Lower leg skin (tissue), 4 donors: ENCODE results near the gene EPHA3. TPM values are rescaled to one million over a fixed set of nuclear protein-coding genes. Genes with fewer than 3 reads are reported as not detected.

Experiments used
- DNase-seq, 2 donors: peaks; one replicate each; pipeline ENCODE4 v3.0.0-alpha.2; 2019; ENCODE audit warnings: low spot score in 2 of 2
- H3K4me3 ChIP-seq: fragments of 200-600 bp; sonication (generic); 2 replicates; pipeline ENCODE4 v1.5.1; 2017; ENCODE audit warnings: mild to moderate bottlenecking, low read depth; ENCODE audit not compliant: poor library complexity, severe bottlenecking
- POLR2A ChIP-seq, 2 donors: fragments of 450-650 bp; IDR thresholded peaks; one replicate each; pipeline ENCODE4 v1.6.1; 2016 to 2017; ENCODE audit warnings: antibody characterized with exemption in 2 of 2, mild to moderate bottlenecking in 1 of 2, moderate library complexity in 1 of 2
- WGBS, 2 donors: methylation state at CpG; one replicate each; pipeline ENCODE4 v1.1.5; 2018; 5-methylcytosine and 5-hydroxymethylcytosine counted together
- intact Hi-C: fragments of 100-400 bp; cut with DNase I; formaldehyde crosslinking; loops from one replicate; pipeline ENCODE4 v1.15.0; 2023; ENCODE audit warnings: low total_unique reads
- total RNA-seq, 4 donors: library from RNA; depleted of rRNA; stranded (reverse); fragments of >200 nt; gene quantifications; one replicate each; pipeline ENCODE4 v1.1.0, GENCODE V29; 2016
- TF ChIP-seq, protein P1 (sequence below), 3 donors: fragments of 450-650 bp; IDR thresholded peaks; one replicate each; pipeline ENCODE4 v1.5.1; 2016; ENCODE audit warnings: antibody characterized with exemption in 3 of 3, mild to moderate bottlenecking in 3 of 3, moderate library complexity in 2 of 3

Gene EPHA3
- total RNA-seq, 4 donors from 2014 or later, result 0.30 to 2.8 (median 1.0) TPM

DNA sequence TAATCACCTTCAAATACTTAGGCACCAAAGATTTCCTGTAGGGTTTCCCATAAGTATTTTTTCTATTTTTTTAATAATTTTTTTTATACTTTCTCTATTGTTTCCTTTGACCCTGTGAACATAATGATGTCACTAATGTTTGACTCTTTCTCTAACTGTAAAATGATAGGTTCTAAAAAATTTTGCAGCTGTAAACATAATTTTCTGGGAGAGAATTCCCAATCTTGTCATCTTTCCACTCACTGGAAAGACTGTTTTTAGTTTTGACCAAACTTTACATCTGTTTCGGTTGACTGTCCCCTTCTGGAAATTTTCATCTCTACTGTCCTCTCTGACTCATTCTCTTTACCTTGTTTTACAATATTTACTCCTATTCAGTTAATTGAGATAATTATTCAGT, 5.5 kb upstream of the EPHA3 start:
- intact Hi-C loops, result no loop called here

DNA sequence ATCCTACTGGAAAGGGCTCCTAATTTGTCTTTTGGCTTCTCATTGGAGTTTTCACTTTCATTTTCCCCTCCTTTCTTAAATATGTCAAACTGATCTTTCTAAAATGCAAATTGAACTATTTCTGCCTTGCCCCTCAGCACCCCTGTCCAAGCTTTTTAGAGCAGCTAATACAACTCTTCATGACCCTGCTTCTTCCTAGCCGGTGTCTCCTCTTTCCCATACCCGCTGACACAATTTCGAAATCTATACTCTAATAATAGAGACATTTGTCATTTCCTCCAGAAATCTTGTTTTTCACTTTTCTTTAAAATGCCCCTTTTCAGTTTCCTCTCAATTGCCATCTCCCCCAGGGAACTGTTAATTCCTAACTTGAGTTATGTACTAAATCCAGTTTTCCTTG, 2.9 kb upstream of the EPHA3 start:
- TF ChIP-seq POLR2A (IDR thresholded peaks at IDR 0.05), result no peak
- TF ChIP-seq, protein P1, sequence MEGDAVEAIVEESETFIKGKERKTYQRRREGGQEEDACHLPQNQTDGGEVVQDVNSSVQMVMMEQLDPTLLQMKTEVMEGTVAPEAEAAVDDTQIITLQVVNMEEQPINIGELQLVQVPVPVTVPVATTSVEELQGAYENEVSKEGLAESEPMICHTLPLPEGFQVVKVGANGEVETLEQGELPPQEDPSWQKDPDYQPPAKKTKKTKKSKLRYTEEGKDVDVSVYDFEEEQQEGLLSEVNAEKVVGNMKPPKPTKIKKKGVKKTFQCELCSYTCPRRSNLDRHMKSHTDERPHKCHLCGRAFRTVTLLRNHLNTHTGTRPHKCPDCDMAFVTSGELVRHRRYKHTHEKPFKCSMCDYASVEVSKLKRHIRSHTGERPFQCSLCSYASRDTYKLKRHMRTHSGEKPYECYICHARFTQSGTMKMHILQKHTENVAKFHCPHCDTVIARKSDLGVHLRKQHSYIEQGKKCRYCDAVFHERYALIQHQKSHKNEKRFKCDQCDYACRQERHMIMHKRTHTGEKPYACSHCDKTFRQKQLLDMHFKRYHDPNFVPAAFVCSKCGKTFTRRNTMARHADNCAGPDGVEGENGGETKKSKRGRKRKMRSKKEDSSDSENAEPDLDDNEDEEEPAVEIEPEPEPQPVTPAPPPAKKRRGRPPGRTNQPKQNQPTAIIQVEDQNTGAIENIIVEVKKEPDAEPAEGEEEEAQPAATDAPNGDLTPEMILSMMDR (IDR thresholded peaks at IDR 0.05), result no peak
- 71 to 76% methylated on average over 3 of the region's 3 CpGs for whole genome bisulfite sequencing, 2 donors
- H3K4me3 ChIP-seq, result no peak overlapping the region
- intact Hi-C loops, result no loop called here
- DNase-seq, result no peak

More for the DNA sequence above, 5.5 kb upstream of the EPHA3 start:
- H3K4me3 ChIP-seq, result no peak overlapping the region
- DNase-seq, result no peak
- WGBS, 2 donors, result 78 to 97% methylated on average over 1 of the region's 1 CpG
- TF ChIP-seq, protein P1 (IDR thresholded peaks at IDR 0.05), result no peak
- TF ChIP-seq POLR2A (IDR thresholded peaks at IDR 0.05), result no peak

DNA sequence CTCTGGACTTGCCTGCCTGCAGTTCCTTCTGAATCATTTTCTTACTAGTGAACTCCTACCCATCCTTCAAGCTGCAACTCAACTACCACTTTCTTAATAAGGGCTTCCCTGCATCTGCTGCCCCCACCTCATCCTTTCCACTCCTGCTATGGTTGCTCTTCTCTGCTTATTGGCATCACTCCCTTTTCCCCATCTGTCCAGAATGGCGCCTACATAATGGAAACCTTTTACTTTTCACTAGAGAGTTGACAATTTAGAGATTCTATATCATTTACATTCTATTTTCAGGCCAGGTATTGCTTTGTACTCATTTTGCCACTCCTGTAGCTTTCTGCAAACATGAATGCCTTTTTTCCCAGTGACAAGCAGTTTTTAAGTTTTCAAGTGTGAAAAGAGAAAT, 1.9 kb upstream of the EPHA3 start:
- TF ChIP-seq, protein P1 (IDR thresholded peaks at IDR 0.05), result no peak
- TF ChIP-seq POLR2A (IDR thresholded peaks at IDR 0.05), result no peak
- 87 to 91% methylated on average over 1 of the region's 1 CpG for WGBS, 2 donors
- intact Hi-C loops, result no loop called here

DNA sequence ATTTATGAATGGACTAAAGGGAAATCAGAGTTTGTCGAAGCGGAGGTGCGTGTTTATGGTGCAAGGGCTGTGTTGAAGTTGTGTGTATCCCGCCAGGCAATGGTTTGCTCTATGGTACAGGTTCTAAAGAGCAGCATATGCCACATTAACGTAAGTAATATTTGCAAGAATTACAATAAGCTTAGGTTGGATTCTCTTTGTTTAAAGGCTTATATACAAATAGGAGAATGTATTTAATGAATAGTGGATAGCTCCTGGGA, 800 bp downstream of the EPHA3 start:
- no peak overlapping the region for H3K4me3 ChIP-seq
- WGBS, 2 donors, result 34 to 35% methylated on average over 5 of the region's 5 CpGs
- no peak for TF ChIP-seq POLR2A (IDR thresholded peaks at IDR 0.05)
- TF ChIP-seq, protein P1 (IDR thresholded peaks at IDR 0.05), result no peak
- intact Hi-C loops, result no loop called here
- DNase-seq, result no peak

More for the DNA sequence above, 1.9 kb upstream of the EPHA3 start:
- no peak for DNase-seq
- no peak overlapping the region for H3K4me3 ChIP-seq

DNA sequence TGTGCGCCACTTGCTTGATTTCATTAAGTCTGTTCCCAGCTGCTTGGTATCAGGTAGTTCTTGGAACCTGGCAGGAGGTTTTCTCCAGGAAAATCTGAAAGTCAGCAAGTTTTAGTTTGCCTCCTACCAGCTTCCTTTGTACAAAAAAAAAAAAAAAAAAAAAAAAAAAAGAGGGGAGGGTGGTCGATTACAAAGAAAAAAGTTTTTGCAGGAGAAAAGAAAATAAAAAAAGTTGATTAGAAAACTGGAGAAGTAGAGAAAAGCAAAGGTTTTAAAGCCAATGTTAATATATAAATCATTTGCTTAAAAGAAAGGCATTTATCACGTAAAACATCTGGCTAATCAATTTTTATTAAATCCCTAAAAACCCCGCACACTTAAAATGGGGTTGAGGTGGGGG, 5.9 kb downstream of the EPHA3 start:
- TF ChIP-seq POLR2A (IDR thresholded peaks at IDR 0.05), result no peak
- TF ChIP-seq, protein P1 (IDR thresholded peaks at IDR 0.05), result no peak
- intact Hi-C loops, result no loop called here
- H3K4me3 ChIP-seq, result no peak overlapping the region
- DNase-seq, result no peak
- WGBS, 2 donors, result 67 to 69% methylated on average over 4 of the region's 4 CpGs
